HepG2 (cell line): Measurements from ENCODE around the gene KCTD15. TPM values are rescaled to one million over a fixed set of nuclear protein-coding genes. Genes with fewer than 3 reads are reported as not detected.

Source experiments
- ARNT2 ChIP-seq: sonication (generic); formaldehyde crosslinking; IDR thresholded peaks from 2 replicates; pipeline ENCODE4 v1.8.0; 2022; ENCODE audit warnings: mild to moderate bottlenecking, low read depth, missing genetic modification reagents, moderate library complexity
- ATM ChIP-seq: fragments of 450-650 bp; IDR thresholded peaks from 2 replicates; pipeline ENCODE4 v1.7.1; 2017; ENCODE audit warnings: mild to moderate bottlenecking, borderline replicate concordance
- GTF2F1 ChIP-seq: fragments of 150-350 bp; IDR thresholded peaks from 2 replicates; pipeline ENCODE4 v1.6.1; 2014; ENCODE audit warnings: low read length
- HNRNPL ChIP-seq: fragments of 200-400 bp; formaldehyde crosslinking; IDR thresholded peaks from 2 replicates; pipeline ENCODE4 v1.6.1; 2017; ENCODE audit warnings: mild to moderate bottlenecking, low read depth, low read length
- IKZF4 ChIP-seq: sonication (generic); formaldehyde crosslinking; IDR thresholded peaks from 2 replicates; pipeline ENCODE4 v1.5.1; 2020; ENCODE audit warnings: borderline replicate concordance, mild to moderate bottlenecking, low read depth, missing genetic modification reagents; ENCODE audit errors: not compliant biosample characterization
- KAT7 ChIP-seq: IDR thresholded peaks from 2 replicates; pipeline ENCODE4 v1.6.1; 2018; ENCODE audit warnings: borderline replicate concordance, missing compliant biosample characterization
- PRDM4 ChIP-seq: sonication (generic); formaldehyde crosslinking; IDR thresholded peaks from 2 replicates; pipeline ENCODE4 v1.9.0; 2021; ENCODE audit warnings: missing genetic modification reagents, borderline replicate concordance
- RCOR2 ChIP-seq: IDR thresholded peaks from 2 replicates; pipeline ENCODE4 v1.6.1; 2016; ENCODE audit warnings: missing biosample characterization, missing genetic modification reagents
- SAP130 ChIP-seq: IDR thresholded peaks from 2 replicates; pipeline ENCODE4 v1.6.1; 2016; ENCODE audit warnings: low read depth
- THAP9 ChIP-seq: sonication (generic); formaldehyde crosslinking; IDR thresholded peaks from 2 replicates; pipeline ENCODE4; 2020; ENCODE audit warnings: missing genetic modification reagents, mild to moderate bottlenecking, borderline replicate concordance
- XBP1 ChIP-seq: sonication (generic); formaldehyde crosslinking; IDR thresholded peaks from 2 replicates; pipeline ENCODE4 v1.5.0; 2020; ENCODE audit warnings: missing genetic modification reagents
- ZFP36L2 ChIP-seq: sonication (generic); formaldehyde crosslinking; IDR thresholded peaks from 2 replicates; pipeline ENCODE4 v1.4.0; 2020; ENCODE audit warnings: missing genetic modification reagents
- ZNF207 ChIP-seq: fragments of 450-650 bp; IDR thresholded peaks from 2 replicates; pipeline ENCODE4 v1.6.1; 2016; ENCODE audit warnings: antibody characterized with exemption, borderline replicate concordance
- ZNF264 ChIP-seq: sonication (generic); formaldehyde crosslinking; IDR thresholded peaks from 2 replicates; pipeline ENCODE4 v1.4.0; 2020; ENCODE audit warnings: missing genetic modification reagents
- ZNF331 ChIP-seq: sonication (generic); formaldehyde crosslinking; IDR thresholded peaks from 2 replicates; pipeline ENCODE4 v1.4.0; 2020; ENCODE audit warnings: missing genetic modification reagents
- ZNF44 ChIP-seq: sonication (generic); formaldehyde crosslinking; IDR thresholded peaks from 2 replicates; pipeline ENCODE4 v1.5.1; 2020; ENCODE audit warnings: mild to moderate bottlenecking, missing genetic modification reagents
- ZNF503 ChIP-seq: sonication (generic); formaldehyde crosslinking; IDR thresholded peaks from 2 replicates; pipeline ENCODE4 v1.4.0; 2020; ENCODE audit warnings: missing genetic modification reagents
- ZNF720 ChIP-seq: sonication (generic); formaldehyde crosslinking; IDR thresholded peaks from 2 replicates; pipeline ENCODE4 v1.4.0; 2020; ENCODE audit warnings: missing genetic modification reagents
- ZNF768 ChIP-seq: sonication (generic); formaldehyde crosslinking; IDR thresholded peaks from 2 replicates; pipeline ENCODE4 v1.4.0; 2020; ENCODE audit warnings: missing genetic modification reagents
- ZNF775 ChIP-seq: sonication (generic); formaldehyde crosslinking; IDR thresholded peaks from 2 replicates; pipeline ENCODE4 v1.4.0; 2020; ENCODE audit warnings: missing genetic modification reagents, mild to moderate bottlenecking, moderate library complexity, borderline replicate concordance
- polyA plus RNA-seq, 8 experiments: library from polyadenylated mRNA; depleted of rRNA in 3 of 8; stranded (reverse) in 7 of 8; unstranded in 1 of 8; fragments of >200 nt; fragmentation: Illumina TruSeq in 4 of 8; extraction: Trizol in 4 of 8; gene quantifications; 2 replicates each; pipeline versions ENCODE4 v1.2.1 to v1.2.3, GENCODE V29; 2011 to 2016; ENCODE audit warnings: low read depth in 4 of 8, missing spikeins in 1 of 8, mixed read lengths in 1 of 8; ENCODE audit not compliant: insufficient read depth in 1 of 8
- total RNA-seq, 5 experiments: library from RNA; depleted of rRNA; stranded (reverse); fragments of >200 nt; fragmentation: Illumina TruSeq; extraction: Trizol; gene quantifications; 2 replicates each; pipeline ENCODE4 v1.2.3, GENCODE V29; 2016; ENCODE audit warnings: low read depth in 1 of 5
- TF ChIP-seq, protein P1 (sequence below): sonication (generic); formaldehyde crosslinking; IDR thresholded peaks from 2 replicates; pipeline ENCODE4 v1.5.0; 2020; ENCODE audit warnings: missing genetic modification reagents

The KCTD15 gene
- total and polyA plus RNA-seq, 2 of the 13 experiments (the other 11 are each of a cell fraction or from before 2014, with no cell fraction given): 13.2 to 16.7 TPM

DNA sequence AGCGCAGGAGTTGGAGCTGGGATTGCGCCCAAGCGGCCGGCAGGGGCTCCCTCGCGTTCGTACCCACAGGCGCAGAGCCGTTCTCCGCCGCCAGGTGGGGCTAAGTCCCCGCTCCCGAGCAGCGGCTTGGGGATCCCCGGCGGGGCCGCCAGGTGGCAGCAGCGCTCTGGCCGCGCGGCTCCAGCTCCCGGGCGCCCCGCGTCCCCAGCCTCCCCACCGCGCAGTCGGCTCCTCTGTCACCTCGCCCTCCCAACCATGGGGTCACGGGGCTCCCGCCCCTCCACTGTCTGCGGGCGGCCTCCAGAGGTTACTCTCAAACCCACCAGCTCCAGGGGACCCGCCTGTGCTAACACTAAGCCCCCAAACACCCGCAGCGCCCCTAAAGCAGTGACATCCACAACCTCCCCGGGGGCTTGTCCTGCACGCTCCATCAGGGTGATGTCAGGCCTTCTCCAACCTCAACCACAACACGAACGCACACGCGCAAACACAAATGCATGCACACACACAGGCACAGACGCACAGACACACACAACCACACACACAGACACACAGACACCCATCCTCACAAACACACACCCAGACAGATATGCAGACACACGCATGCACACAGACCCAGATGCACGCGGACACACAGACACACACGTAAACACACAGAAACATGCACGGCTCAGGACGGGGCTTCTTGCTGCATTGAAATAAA is 18.4 kb upstream of the KCTD15 start (continued):
- TF ChIP-seq PRDM4: no peak
- no peak; the same call in 1 of the 2 replicates for TF ChIP-seq KAT7 (CRISPR knock-in tag)
- TF ChIP-seq ZNF264 (CRISPR knock-in tag): no peak
- TF ChIP-seq THAP9 (CRISPR knock-in tag): no peak
- no peak for TF ChIP-seq XBP1 (CRISPR knock-in tag)
- no peak for TF ChIP-seq ZFP36L2 (CRISPR knock-in tag)
- no peak for TF ChIP-seq GTF2F1
- no peak for TF ChIP-seq SAP130 (CRISPR knock-in tag)
- peak; percentile 71; the same call in 1 of the 2 replicates for TF ChIP-seq ZNF768 (CRISPR knock-in tag)
- no peak for TF ChIP-seq ZNF44 (CRISPR knock-in tag)
- no peak for TF ChIP-seq IKZF4 (CRISPR knock-in tag)
- TF ChIP-seq ZNF331 (CRISPR knock-in tag): peak; percentile 52; the same call in 1 of the 2 replicates
- no peak for TF ChIP-seq HNRNPL
- TF ChIP-seq ATM: no peak
- no peak for TF ChIP-seq ZNF775 (CRISPR knock-in tag)
- no peak for TF ChIP-seq ZNF503 (CRISPR knock-in tag)
- TF ChIP-seq ZNF720 (CRISPR knock-in tag): no peak
- 0 out of 2 replicates have a peak, but pooled peaks have one; percentile 23 for TF ChIP-seq ARNT2 (CRISPR knock-in tag)
- TF ChIP-seq, protein P1, sequence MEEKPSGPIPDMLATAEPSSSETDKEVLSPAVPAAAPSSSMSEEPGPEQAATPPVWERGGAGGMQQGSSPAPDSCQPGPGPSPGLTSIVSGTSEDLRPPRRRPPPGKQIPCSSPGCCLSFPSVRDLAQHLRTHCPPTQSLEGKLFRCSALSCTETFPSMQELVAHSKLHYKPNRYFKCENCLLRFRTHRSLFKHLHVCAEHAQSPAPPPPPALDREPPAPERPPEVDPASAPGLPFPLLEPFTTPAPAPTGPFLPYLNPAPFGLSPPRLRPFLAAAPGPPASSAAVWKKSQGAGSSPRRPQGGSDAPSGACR: 0 out of 2 replicates have a peak, but pooled peaks have one; percentile 64
- TF ChIP-seq ZNF207: no peak
- no peak for TF ChIP-seq RCOR2 (CRISPR knock-in tag)
